HUDEP-2 (cell line): ENCODE measurements around the gene SLC49A3.
"Not testable (repeated sequence)": the region's sequence is repeated elsewhere in the genome, so short reads cannot be mapped to it uniquely, and the experiment has no call there.

Experiments
- DNase-seq, 76 experiments: peaks; one replicate each; lab custom pipeline; 2025; ENCODE audit not compliant: unreplicated experiment in 76 of 76; lab: John Stamatoyannopoulos, UW

Gene SLC49A3

DNA sequence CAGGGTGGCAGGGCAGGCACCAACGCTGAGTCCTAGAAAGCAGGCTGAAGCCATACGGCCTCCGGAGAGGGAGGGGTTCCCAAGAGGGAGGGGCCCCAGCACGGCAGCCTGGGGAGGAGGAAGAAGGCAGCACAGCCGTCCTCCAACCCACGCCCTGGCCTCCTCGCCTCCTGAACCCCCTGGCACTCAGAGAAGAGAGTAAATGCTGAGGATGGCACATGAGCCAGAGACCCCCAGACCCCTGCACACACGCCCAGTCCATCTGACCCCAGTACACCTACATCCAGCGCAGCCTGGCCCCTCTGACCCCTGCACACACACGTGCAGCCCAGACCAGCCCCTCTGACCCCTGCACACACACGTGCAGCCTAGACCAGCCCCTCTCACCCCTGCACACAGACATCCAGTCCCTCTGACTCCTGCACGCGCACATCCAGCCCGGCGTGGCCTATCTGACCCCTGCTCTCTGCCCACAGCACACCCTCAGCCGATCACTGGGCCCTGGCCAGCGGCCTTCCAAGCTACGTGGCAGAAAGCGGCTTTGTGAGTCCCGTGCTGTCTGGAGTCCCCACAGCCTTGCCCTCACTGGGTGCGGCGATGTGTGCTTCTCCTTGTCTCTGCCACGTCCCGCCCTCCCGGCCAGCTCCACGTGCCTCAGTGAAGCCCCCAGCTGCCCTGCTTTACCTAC, 33.3 kb downstream of the SLC49A3 start:
- no peak for DNase-seq

GRCh38 chr4:654871-655463, 34.0 kb downstream of the SLC49A3 start:
- no peak for DNase-seq

GRCh38 chr4:654503-654845, 34.5 kb downstream of the SLC49A3 start:
- no peak for DNase-seq

- no peak for DNase-seq
Measured at GRCh38 chr4:653831-654502, 35.0 kb downstream of the SLC49A3 start.

- no peak for DNase-seq
Measured at GRCh38 chr4:653080-653821, 35.7 kb downstream of the SLC49A3 start.

DNA sequence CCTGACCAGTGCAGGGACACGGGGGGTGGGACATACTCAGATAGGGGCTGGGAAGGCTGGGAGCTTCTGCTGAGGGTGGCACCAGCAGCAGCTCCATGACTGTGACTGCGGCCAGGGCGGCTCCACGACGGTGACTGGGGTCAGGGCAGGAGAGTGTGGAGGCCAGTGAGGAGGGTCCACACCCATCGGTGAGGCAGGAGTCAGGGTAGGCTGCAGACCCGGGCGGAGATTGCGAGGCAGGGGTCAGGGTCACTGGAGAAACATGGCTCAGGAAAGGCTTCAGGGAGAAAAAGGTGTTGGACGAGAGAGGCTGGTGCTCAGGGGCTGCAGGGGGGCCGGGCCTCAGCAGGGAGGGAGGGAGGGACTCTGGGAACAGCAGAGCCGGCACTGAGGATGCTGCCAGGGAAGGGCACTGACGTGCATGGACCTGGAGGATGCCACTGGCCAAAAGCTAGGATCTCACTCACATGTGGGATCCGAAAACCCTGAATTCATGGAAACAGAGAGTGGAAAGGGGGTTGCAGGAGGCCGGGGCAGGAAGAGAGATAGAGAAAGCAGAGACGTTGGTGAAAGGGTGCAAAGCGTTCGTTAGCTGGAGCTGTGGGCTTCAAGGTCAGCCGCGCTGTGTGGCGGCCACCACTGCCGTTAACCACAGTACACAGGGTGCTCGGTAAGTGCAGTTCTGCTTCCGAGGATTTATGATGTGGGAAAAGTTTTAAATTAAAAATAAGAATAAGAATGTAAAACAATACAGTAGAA, 36.9 kb downstream of the SLC49A3 start:
- DNase-seq: no peak

- no peak for DNase-seq
Measured at GRCh38 chr4:650951-651883, 37.7 kb downstream of the SLC49A3 start.

DNA sequence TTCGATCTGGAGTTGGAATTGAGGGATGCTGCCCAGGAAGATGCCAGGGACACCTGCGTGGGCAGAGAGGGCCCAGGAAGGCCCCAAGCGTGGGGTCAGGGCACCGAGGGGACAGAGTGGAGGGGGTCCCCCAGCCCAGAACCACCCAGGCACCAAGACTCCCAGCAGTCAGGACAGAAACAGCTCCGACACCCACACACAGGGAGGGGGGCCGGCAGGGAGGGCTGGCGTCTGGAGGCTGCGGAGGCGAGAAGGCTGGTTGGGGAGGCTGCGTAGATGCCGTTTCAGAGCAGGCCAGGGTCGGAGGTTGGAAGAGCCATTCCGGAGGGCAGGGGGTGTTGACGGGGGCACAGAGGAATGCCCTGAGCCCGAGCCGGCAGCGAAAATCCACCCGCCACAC, 38.5 kb downstream of the SLC49A3 start:
- no peak for DNase-seq

- no peak for DNase-seq
Measured at GRCh38 chr4:649751-650310, 39.1 kb downstream of the SLC49A3 start.

GRCh38 chr4:649293-649625, 39.7 kb downstream of the SLC49A3 start:
- no peak for DNase-seq

DNA sequence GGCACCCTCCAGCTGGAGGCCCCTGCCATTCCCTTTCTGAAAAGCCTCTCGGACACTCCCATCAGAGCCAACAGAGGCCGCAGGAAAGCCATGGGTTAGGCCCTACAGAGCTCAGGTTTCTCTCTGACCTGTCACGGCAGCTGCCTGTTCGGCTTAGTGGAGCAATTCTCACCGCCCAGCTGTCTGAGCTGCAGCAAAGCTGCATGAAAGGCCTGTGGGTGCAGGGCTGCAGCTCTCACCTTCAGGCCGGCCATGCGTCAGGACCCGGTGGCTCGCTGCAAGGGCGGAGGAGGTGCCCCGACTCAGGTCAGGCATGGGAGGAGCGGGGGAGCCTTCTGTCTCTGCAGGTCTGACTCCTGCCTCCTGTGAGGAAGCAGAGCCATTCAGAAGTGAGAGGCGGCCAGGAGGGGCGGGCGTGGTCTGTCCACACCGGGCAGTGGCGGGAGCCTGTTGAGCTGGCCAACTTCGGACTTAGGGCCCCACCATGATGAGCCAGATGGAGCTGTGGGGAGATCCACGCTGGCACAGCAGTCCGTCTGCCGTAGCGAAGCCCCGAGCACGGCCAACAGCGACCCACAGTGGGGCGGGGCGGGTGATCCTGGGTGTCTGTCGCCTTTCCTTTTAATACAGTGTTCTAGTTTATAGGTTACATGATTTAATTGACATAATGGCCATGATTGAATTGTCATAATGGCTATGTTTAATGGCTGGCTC, 40.2 kb downstream of the SLC49A3 start:
- DNase-seq: no peak

GRCh38 chr4:647481-647880, 41.5 kb downstream of the SLC49A3 start:
- no peak for DNase-seq

DNA sequence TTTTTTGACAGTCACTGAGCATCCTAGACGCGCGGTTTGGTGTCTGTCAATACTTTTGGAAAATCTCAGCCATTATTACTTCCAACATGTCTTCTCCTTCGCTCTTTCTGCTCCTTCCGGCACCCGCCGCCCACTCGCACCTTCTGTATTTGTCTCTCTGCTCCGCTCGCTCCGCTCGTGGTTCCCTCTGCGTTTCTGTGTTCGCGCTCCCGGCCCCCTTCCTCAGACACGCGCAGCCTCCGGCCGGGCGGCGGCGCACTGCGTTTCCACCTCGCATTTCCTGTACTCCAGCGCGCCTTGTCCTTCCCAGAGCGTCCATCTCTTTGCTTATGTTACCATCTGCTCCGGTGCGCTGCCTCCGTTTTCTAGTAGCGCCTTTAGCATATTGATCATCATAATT, 42.5 kb downstream of the SLC49A3 start:
- DNase-seq: no peak

GRCh38 chr4:642366-642765, 46.6 kb downstream of the SLC49A3 start:
- DNase-seq: not testable (repeated sequence)

DNA sequence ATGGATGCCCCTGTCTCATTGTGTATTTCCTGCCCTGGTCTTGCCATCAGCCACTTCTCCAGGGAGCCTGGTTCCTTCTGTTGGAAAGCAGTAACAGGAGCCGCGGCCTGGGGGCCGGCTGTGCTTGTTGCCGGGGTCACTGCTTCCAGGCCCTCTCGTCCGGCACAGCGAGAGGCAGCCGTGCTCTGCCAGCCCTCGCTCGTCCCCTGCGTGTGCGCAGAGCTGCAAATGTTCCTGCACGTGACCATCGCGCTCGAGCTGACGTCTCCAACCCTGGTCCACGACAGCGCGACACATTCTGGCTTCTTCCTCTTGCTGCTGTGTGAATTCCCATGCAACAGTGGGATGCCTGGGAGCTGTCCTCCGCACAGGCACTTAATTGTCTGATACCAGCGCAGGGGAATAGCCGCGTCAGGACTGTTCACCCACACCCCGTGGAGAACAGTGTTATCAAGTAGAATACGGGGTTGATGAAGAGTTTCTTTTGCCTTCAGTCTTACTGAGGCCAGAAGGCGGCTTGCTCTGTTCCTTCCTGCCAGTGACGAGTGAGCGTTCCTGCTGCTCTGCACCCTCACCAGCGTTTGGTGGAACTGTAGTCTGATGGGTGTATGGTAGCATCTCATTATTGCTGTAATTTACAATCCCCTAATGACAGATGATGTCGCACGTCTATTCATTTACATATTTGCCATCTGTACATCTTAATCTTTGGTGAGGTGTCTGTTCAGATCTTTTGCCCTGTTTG, 51.2 kb downstream of the SLC49A3 start:
- no peak for DNase-seq

GRCh38 chr4:636628-637159, 52.3 kb downstream of the SLC49A3 start:
- no peak for DNase-seq

- no peak for DNase-seq
Measured at GRCh38 chr4:635851-636627, 52.9 kb downstream of the SLC49A3 start.
